HepG2 (cell line): ENCODE results near the gene LMOD3. TPM values are rescaled to one million over a fixed set of nuclear protein-coding genes. Genes with fewer than 3 reads are reported as not detected.

Experiments used
- ATAC-seq: fragments of 200-7000 bp; cut with Tn5 transposase; 3 replicates; pipeline ENCODE4 v1.9.1; 2020; ENCODE audit warnings: mild to moderate bottlenecking, moderate library complexity
- BruUV-seq: library from RNA; stranded (reverse); fragments of 400-500 nt; replicated peaks from 2 replicates; lab custom pipeline; 2021; lab: Mats Ljungman, UMichigan
- CTCF ChIA-PET: fragments of 300-600 bp; formaldehyde crosslinking; extraction: SDS; loops from one replicate; lab custom pipeline; 2021; ENCODE audit warnings: low total read pairs, inconsistent platforms, low intra/inter-chr PET ratio; lab: Yijun Ruan, JAX
- POLR2A ChIA-PET: fragments of 350-600 bp; sonication (Branson Sonifier 250); formaldehyde crosslinking; loops from one replicate; lab custom pipeline; 2020; ENCODE audit warnings: antibody characterized with exemption, inconsistent platforms; lab: Yijun Ruan, JAX
- DNase-seq: peaks from one replicate; pipeline ENCODE4 v3.0.0-alpha.2; 2015; ENCODE audit warnings: low spot score
- FAIRE-seq: peaks from 3 replicates; lab custom pipeline; 2011; peaks lifted over from hg19 to GRCh38; lab: Jason Lieb, UNC
- H2AFZ ChIP-seq: one replicate; pipeline ENCODE4 v1.6.1; 2011; ENCODE audit warnings: low read length, inconsistent platforms
- H3K27ac ChIP-seq: fragments of 300-600 bp; 3 replicates; pipeline ENCODE4 v1.8.0; 2011; ENCODE audit warnings: mixed run types, mild to moderate bottlenecking, mixed read lengths, low read length, inconsistent platforms; ENCODE audit not compliant: insufficient read depth; ENCODE audit errors: extremely low read length
- H3K27me3 ChIP-seq, 2 experiments: fragments of 200-600 bp in 1 of 2; 2 replicates in 1 of 2; 3 replicates in 1 of 2; pipeline versions ENCODE4 v1.6.0 to v1.8.0; 2011; ENCODE audit warnings: low read length in 2 of 2, mild to moderate bottlenecking in 2 of 2, moderate library complexity in 2 of 2, inconsistent platforms in 1 of 2; ENCODE audit not compliant: insufficient read depth in 2 of 2, control insufficient read depth in 1 of 2
- H3K36me3 ChIP-seq, 2 experiments: fragments of 200-600 bp in 1 of 2; replicated peaks in 1 of 2; 2 replicates in 1 of 2; 3 replicates in 1 of 2; pipeline versions ENCODE4 v1.5.1 to v1.8.0; 2011; ENCODE audit warnings: low read length in 2 of 2, inconsistent platforms in 1 of 2; ENCODE audit not compliant: insufficient read depth in 2 of 2, control insufficient read depth in 1 of 2
- H3K4me1 ChIP-seq: 2 replicates; pipeline ENCODE4 v1.5.1; 2012; ENCODE audit warnings: low read length, inconsistent platforms; ENCODE audit not compliant: insufficient read depth
- H3K4me2 ChIP-seq: 2 replicates; pipeline ENCODE4 v1.6.0; 2011; ENCODE audit warnings: low read depth, low read length, inconsistent platforms
- H3K4me3 ChIP-seq, 3 experiments: fragments of 200-600 bp in 1 of 3; sonication (generic), shearing (Covaris generic) in 1 of 3; replicated peaks in 1 of 3; 2 replicates each; pipeline ENCODE4 v1.5.1; 2011 to 2016; ENCODE audit warnings: low read length in 3 of 3, inconsistent platforms in 2 of 3, low read depth in 2 of 3, mild to moderate bottlenecking in 2 of 3, control low read depth in 1 of 3, mixed read lengths in 1 of 3; ENCODE audit not compliant: insufficient read depth in 1 of 3
- H3K79me2 ChIP-seq: one replicate; pipeline ENCODE4 v1.6.1; 2011; ENCODE audit warnings: low read length, inconsistent platforms; ENCODE audit not compliant: insufficient read depth
- H3K9ac ChIP-seq: 2 replicates; pipeline ENCODE4 v1.6.0; 2011; ENCODE audit warnings: mild to moderate bottlenecking, low read depth, low read length, inconsistent platforms; ENCODE audit not compliant: insufficient read depth
- H3K9me3 ChIP-seq: 2 replicates; pipeline ENCODE4 v1.5.1; 2012; ENCODE audit warnings: mild to moderate bottlenecking, low read length
- H4K20me1 ChIP-seq: 2 replicates; pipeline ENCODE4 v1.6.0; 2011; ENCODE audit warnings: inconsistent platforms, mild to moderate bottlenecking, low read length, moderate library complexity; ENCODE audit not compliant: insufficient read depth
- ARNT2 ChIP-seq: sonication (generic); formaldehyde crosslinking; IDR thresholded peaks from 2 replicates; pipeline ENCODE4 v1.8.0; 2022; ENCODE audit warnings: mild to moderate bottlenecking, low read depth, missing genetic modification reagents, moderate library complexity
- JDP2 ChIP-seq: sonication (generic); formaldehyde crosslinking; IDR thresholded peaks from 2 replicates; pipeline ENCODE4 v1.8.1; 2022; ENCODE audit warnings: missing genetic modification reagents, borderline replicate concordance
- KDM3A ChIP-seq: IDR thresholded peaks from 2 replicates; pipeline ENCODE4 v1.6.1; 2018; ENCODE audit warnings: low read depth, missing compliant biosample characterization
- MAX ChIP-seq: IDR thresholded peaks from 2 replicates; pipeline ENCODE4 v1.6.1; 2012; ENCODE audit warnings: inconsistent platforms
- PRDM15 ChIP-seq: sonication (generic); formaldehyde crosslinking; IDR thresholded peaks from 2 replicates; pipeline ENCODE4 v1.4.0; 2020; ENCODE audit warnings: missing genetic modification reagents
- RELA ChIP-seq: sonication (generic); formaldehyde crosslinking; IDR thresholded peaks from 2 replicates; pipeline ENCODE4 v1.4.0; 2020; ENCODE audit warnings: missing genetic modification reagents
- SIN3A ChIP-seq: IDR thresholded peaks from 2 replicates; pipeline ENCODE4 v1.6.1; 2011; ENCODE audit warnings: low read depth, mild to moderate bottlenecking, control low read depth, low read length, borderline replicate concordance
- SKI ChIP-seq: fragments of 450-650 bp; IDR thresholded peaks from one replicate; pipeline ENCODE4 v1.6.1; 2018; ENCODE audit warnings: mild to moderate bottlenecking; ENCODE audit not compliant: partially characterized antibody
- SMYD3 ChIP-seq: sonication (generic); formaldehyde crosslinking; IDR thresholded peaks from 2 replicates; pipeline ENCODE4 v1.8.1; 2023; ENCODE audit warnings: mild to moderate bottlenecking, missing genetic modification reagents
- SNRNP70 ChIP-seq: fragments of 200-400 bp; formaldehyde crosslinking; IDR thresholded peaks from 2 replicates; pipeline ENCODE4 v1.6.1; 2017; ENCODE audit warnings: mild to moderate bottlenecking, low read depth, low read length, moderate library complexity
- SOX6 ChIP-seq, 2 experiments: fragments of 450-650 bp in 1 of 2; sonication (generic) in 1 of 2; formaldehyde crosslinking in 1 of 2; IDR thresholded peaks; 2 replicates each; pipeline versions ENCODE4 v1.4.0 to v1.6.1; 2017 to 2020; ENCODE audit warnings: antibody characterized with exemption in 1 of 2, mild to moderate bottlenecking in 1 of 2, missing genetic modification reagents in 1 of 2
- ZNF274 ChIP-seq: sonication (generic); formaldehyde crosslinking; IDR thresholded peaks from 2 replicates; pipeline ENCODE4 v1.5.1; 2020; ENCODE audit warnings: mild to moderate bottlenecking, missing genetic modification reagents
- ZNF556 ChIP-seq: sonication (generic); formaldehyde crosslinking; IDR thresholded peaks from 2 replicates; pipeline ENCODE4 v1.4.0; 2020; ENCODE audit warnings: mild to moderate bottlenecking, missing genetic modification reagents, borderline replicate concordance
- WGBS: methylation state at CpG from one replicate; pipeline ENCODE4 v1.1.6; 2017; ENCODE audit warnings: low lambda C conversion rate; 5-methylcytosine and 5-hydroxymethylcytosine counted together
- in situ Hi-C: cut with HindIII; loops from 2 replicates; pipeline ENCODE4 v1.10.0; 2017; ENCODE audit warnings: low pct_unique_long_range_greater_than_20kb; ENCODE audit not compliant: extremely low pct_ligation_motif_present
- intact Hi-C: fragments of 100-400 bp; cut with micrococcal nuclease; formaldehyde crosslinking; loops from one replicate; pipeline ENCODE4 v1.10.0; 2022; ENCODE audit not compliant: unreplicated experiment
- polyA plus RNA-seq, 8 experiments: library from polyadenylated mRNA; depleted of rRNA in 3 of 8; stranded (reverse) in 7 of 8; unstranded in 1 of 8; fragments of >200 nt; fragmentation: Illumina TruSeq in 4 of 8; extraction: Trizol in 4 of 8; gene quantifications; 2 replicates each; pipeline versions ENCODE4 v1.2.1 to v1.2.3, GENCODE V29; 2011 to 2016; ENCODE audit warnings: low read depth in 4 of 8, missing spikeins in 1 of 8, mixed read lengths in 1 of 8; ENCODE audit not compliant: insufficient read depth in 1 of 8
- total RNA-seq, 5 experiments: library from RNA; depleted of rRNA; stranded (reverse); fragments of >200 nt; fragmentation: Illumina TruSeq; extraction: Trizol; gene quantifications; 2 replicates each; pipeline ENCODE4 v1.2.3, GENCODE V29; 2016; ENCODE audit warnings: low read depth in 1 of 5
- TF ChIP-seq, protein P1 (sequence below): sonication (generic); formaldehyde crosslinking; IDR thresholded peaks from 2 replicates; pipeline ENCODE4 v1.4.0; 2020; ENCODE audit warnings: mild to moderate bottlenecking, missing genetic modification reagents
- TF ChIP-seq, protein P2 (sequence below): sonication (generic); formaldehyde crosslinking; IDR thresholded peaks from 2 replicates; pipeline ENCODE4 v1.5.1; 2020; ENCODE audit warnings: mild to moderate bottlenecking, missing genetic modification reagents

The LMOD3 gene
- total and polyA plus RNA-seq, 2 of the 13 experiments (the other 11 are each of a cell fraction or from before 2014, with no cell fraction given): not detected

DNA sequence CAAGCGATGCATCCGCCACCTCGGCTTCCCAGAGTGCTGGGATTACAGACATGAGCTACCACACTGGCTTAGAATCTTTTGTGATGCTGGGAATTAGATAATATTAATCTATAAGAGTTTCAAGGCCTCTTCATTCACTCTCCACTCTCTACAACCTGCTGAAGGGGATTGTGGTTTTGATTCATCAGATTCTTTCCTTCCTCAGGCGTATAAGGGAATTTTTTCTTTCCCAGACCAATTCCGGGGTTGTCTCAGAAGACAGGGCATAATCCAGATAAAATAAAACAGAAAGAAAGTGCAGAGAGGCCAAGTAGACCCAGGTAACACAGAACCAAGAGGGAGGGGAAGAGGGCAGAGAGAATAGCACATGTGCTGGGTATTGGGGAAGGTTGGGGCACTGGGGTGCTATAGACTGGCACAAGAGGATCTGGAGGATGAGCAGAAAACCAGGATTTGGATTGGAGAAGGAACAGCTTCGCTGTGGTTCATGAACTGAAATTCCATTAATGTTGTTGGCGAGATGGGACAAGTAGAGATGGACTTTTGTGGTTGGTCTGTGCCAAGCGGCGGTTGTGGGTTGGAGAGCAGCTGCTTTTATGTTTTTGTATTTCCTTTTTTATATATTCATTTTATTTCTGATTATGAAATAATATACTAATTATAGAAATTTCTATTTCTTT lies 24.8 kb downstream of the LMOD3 start:
- Histone ChIP-seq H2AFZ (no peak overlapping the region), H3K27me3 (no peaks in the 10 kb centered on the region), H3K36me3 (peaks cover 0 to 11% of the 10 kb centered on the region in 2 experiments; a peak in 2 of 5 replicates), H3K9me3 (no peaks in the 10 kb centered on the region), H3K4me2 (no peak overlapping the region), H3K9ac (no peak overlapping the region), H3K27ac (no peak overlapping the region), H3K4me3 (no peak overlapping the region), H3K4me1 (no peaks in the 10 kb centered on the region), H4K20me1 (no peaks in the 10 kb centered on the region), H3K79me2 (no peaks in the 10 kb centered on the region)
- ChIA-PET POLR2A (no interaction called here), CTCF (no interaction called here)
- BruUV-seq: no TSS peak
- WGBS: 95% methylated on average over 9 of the region's 9 CpGs
- TF ChIP-seq MAX (no peak), RELA (CRISPR knock-in tag) (no peak), ZNF556 (CRISPR knock-in tag) (no peak), PRDM15 (CRISPR knock-in tag) (no peak), KDM3A (CRISPR knock-in tag) (no peak), SIN3A (no peak), ARNT2 (CRISPR knock-in tag) (no peak), SMYD3 (no peak), JDP2 (no peak), ZNF274 (CRISPR knock-in tag) (no peak), SNRNP70 (no peak), SKI (no peak), SOX6 (IDR thresholded peaks at IDR 0.05) (no peak), SOX6 (CRISPR knock-in tag; IDR thresholded peaks at IDR 0.05) (no peak)
- TF ChIP-seq, protein P1, sequence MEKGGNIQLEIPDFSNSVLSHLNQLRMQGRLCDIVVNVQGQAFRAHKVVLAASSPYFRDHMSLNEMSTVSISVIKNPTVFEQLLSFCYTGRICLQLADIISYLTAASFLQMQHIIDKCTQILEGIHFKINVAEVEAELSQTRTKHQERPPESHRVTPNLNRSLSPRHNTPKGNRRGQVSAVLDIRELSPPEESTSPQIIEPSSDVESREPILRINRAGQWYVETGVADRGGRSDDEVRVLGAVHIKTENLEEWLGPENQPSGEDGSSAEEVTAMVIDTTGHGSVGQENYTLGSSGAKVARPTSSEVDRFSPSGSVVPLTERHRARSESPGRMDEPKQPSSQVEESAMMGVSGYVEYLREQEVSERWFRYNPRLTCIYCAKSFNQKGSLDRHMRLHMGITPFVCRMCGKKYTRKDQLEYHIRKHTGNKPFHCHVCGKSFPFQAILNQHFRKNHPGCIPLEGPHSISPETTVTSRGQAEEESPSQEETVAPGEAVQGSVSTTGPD (CRISPR knock-in tag): no peak
- TF ChIP-seq, protein P2, sequence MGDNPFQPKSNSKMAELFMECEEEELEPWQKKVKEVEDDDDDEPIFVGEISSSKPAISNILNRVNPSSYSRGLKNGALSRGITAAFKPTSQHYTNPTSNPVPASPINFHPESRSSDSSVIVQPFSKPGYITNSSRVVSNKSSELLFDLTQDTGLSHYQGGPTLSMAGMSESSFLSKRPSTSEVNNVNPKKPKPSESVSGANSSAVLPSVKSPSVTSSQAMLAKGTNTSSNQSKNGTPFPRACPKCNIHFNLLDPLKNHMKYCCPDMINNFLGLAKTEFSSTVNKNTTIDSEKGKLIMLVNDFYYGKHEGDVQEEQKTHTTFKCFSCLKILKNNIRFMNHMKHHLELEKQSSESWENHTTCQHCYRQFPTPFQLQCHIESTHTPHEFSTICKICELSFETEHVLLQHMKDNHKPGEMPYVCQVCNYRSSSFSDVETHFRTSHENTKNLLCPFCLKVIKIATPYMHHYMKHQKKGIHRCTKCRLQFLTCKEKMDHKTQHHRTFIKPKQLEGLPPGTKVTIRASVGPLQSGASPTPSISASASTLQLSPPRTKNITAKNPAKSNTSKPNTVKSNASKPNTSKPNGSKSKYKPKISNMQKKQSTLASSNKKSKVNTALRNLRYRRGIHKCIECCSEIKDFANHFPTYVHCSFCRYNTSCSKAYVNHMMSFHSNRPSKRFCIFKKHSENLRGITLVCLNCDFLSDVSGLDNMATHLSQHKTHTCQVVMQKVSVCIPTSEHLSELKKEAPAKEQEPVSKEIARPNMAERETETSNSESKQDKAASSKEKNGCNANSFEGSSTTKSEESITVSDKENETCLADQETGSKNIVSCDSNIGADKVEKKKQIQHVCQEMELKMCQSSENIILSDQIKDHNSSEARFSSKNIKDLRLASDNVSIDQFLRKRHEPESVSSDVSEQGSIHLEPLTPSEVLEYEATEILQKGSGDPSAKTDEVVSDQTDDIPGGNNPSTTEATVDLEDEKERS (CRISPR knock-in tag): no peak
- intact Hi-C loops (no loop called here), in situ Hi-C loops (no loop called here)
- FAIRE-seq (no peak), ATAC-seq (no peak), DNase-seq (no peak)
